ENCODE results near the gene EEF2K.

DNA sequence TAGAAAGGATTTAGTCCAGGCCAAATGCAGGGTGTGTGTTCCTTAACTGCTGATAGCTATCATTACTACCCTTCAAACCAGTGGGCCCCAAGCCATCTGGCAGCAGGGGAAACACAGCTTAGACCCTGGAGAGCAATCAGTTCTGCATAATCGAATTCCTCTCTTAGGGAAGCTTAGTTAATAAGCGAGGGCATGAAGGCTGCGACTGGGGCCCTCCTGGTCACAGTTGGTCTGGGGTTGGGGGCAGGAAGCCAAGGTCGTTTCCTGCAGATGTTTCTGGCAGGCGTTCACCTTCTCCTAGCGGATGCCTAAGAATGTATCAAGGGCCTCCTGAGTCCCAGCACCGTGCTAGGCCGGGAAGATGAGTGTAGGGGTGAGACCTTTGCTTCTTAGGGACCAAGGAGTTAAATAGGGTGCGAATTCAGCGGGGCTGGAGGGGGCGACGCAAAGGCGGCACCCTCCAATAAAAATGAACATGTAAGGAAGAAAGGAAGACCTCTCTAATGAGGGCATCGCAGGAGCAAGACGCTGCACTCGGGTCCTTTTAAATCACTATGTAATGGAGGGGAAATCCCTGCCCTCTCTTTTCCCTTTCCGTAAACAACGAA lies 16.5 kb upstream of the EEF2K start:
- no peak for TF ChIP-seq POLR2A (IDR thresholded peaks at IDR 0.05)
- TF ChIP-seq, protein P1, sequence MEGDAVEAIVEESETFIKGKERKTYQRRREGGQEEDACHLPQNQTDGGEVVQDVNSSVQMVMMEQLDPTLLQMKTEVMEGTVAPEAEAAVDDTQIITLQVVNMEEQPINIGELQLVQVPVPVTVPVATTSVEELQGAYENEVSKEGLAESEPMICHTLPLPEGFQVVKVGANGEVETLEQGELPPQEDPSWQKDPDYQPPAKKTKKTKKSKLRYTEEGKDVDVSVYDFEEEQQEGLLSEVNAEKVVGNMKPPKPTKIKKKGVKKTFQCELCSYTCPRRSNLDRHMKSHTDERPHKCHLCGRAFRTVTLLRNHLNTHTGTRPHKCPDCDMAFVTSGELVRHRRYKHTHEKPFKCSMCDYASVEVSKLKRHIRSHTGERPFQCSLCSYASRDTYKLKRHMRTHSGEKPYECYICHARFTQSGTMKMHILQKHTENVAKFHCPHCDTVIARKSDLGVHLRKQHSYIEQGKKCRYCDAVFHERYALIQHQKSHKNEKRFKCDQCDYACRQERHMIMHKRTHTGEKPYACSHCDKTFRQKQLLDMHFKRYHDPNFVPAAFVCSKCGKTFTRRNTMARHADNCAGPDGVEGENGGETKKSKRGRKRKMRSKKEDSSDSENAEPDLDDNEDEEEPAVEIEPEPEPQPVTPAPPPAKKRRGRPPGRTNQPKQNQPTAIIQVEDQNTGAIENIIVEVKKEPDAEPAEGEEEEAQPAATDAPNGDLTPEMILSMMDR (IDR thresholded peaks at IDR 0.05) = no peak
- TF ChIP-seq POLR2AphosphoS5 (IDR thresholded peaks at IDR 0.05) = peak; percentile 73

All from prostate gland (tissue), 2 donors.